ENCODE measurements around the gene HBS1L. TPM values are rescaled to one million over a fixed set of nuclear protein-coding genes. Genes with fewer than 3 reads are reported as not detected.

The HBS1L gene
- total and polyA plus RNA-seq, 10 of the 15 experiments (the other 5 are each of a cell fraction or from before 2014, with no cell fraction given) = 58.7 to 142 (median 78.8) TPM

DNA sequence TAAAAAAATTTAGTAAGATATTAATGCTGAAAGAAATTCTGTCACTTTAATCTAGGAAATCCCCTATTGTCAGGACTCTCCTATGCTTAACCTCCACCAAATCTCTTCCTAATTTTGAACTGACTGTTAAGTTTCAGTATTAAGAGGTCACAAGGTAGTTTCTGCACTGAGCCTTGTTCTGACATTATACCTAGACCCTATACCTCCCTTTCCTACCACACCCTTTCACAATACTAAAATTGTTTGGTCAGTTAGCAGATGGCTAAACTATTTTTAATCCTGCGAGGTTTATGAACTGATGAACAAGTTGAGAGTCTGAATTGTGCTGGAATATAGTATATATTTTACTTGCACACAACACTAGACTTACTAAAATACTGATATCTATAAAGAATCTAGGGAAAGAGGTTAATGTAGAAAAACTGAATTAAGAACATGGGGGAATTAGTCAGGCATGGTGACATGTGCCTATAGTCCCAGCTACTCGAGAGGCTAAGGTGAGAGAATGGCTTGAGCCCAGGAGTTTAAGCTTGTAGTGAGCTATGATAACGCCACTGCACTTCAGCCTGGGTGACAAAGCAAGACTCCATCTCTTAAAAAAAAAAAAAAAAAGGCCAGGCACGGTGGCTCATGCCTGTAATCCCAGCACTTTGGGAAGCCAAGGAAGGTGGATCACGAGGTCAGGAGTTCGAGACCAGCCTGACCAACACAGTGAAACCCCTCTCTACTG is 51.5 kb downstream of the HBS1L start:
- Histone ChIP-seq H3K9me3 (replicated peaks; ENCODE audit: control insufficient read depth, insufficient read depth, low read length) (no peaks in the 10 kb centered on the region; the same call in 2 of the 3 replicates), H3K79me2 (ENCODE audit: control insufficient read depth, insufficient read depth, low read length) (peaks cover 3% of the 10 kb centered on the region), H3K9ac (ENCODE audit: control insufficient read depth, insufficient read depth, low read length) (peak overlapping the region; percentile 29; the same call in 1 of the 2 replicates), H3K27me3 (replicated peaks in 1 of 2; ENCODE audit: control insufficient read depth in 2 of 2, insufficient read depth in 2 of 2, low read length in 1 of 2) (no peaks in the 10 kb centered on the region), H4K20me1 (ENCODE audit: control insufficient read depth, insufficient read depth) (no peaks in the 10 kb centered on the region), H3K4me1 (ENCODE audit: control insufficient read depth, insufficient read depth, low read length) (peaks cover 19% of the 10 kb centered on the region), H3K27ac (ENCODE audit: control insufficient read depth, insufficient read depth) (peak overlapping the region; percentile 88), H3K4me3 (no peak overlapping the region), H3K4me2 (ENCODE audit: control insufficient read depth, insufficient read depth) (peak overlapping the region; percentile 82), H2AFZ (ENCODE audit: control insufficient read depth, low read depth, low read length) (no peak overlapping the region), H3K36me3 (ENCODE audit: control insufficient read depth in 2 of 2, insufficient read depth in 2 of 2, low read length in 1 of 2) (no peaks in the 10 kb centered on the region; a peak in 1 of 4 replicates)
- CTCF ChIA-PET = interaction anchor here (0.6 to 3.7 kb wide), 33 partner anchors 10 to 421 kb away, joined by 3 to 28 read pairs (median 4); no protein-coding TSS in a partner anchor
- in situ Hi-C loops (cut with MboI) = loop anchor here (25.0 kb wide), 1 partner anchor 1284 kb away; the partner anchor contains the start of gene BCLAF1
- peak; percentile 69 for DNase-seq (ENCODE audit: low read depth, low spot score)
- FAIRE-seq = peak; percentile 90
- RAD21 ChIA-PET (ENCODE audit: unreplicated experiment) = interaction anchor here (0.6 to 3.6 kb wide), 23 partner anchors 19 to 425 kb away, joined by 3 to 36 read pairs (median 5); partner anchors contain the start of gene HBS1L
- POLR2A ChIA-PET = interaction anchor here (0.6 to 2.0 kb wide), 10 partner anchors 18 to 184 kb away, joined by 4 to 10 read pairs (median 6); partner anchors contain the start of gene HBS1L
- BruUV-seq (replicated peaks) = no TSS peak
- intact Hi-C loops (cut with micrococcal nuclease; ENCODE audit: unreplicated experiment) = loop anchor here (1.0 to 10.0 kb wide), 9 partner anchors 24 to 1048 kb away; partner anchors contain the start of gene TBPL1
- SMC1A ChIA-PET (ENCODE audit: uncharacterized antibody, unreplicated experiment) = interaction anchor here (0.6 to 5.0 kb wide), 26 partner anchors 9 to 421 kb away, joined by 3 to 45 read pairs (median 4); partner anchors contain the start of gene HBS1L
- ATAC-seq = peak; percentile 98
- 32% methylated on average over 5 of the region's 6 CpGs for WGBS (ENCODE audit: insufficient coverage, insufficient replicate concordance, low lambda C conversion rate, missing lambda C conversion rate)
- no peak for TF ChIP-seq NFXL1 (IDR thresholded peaks at IDR 0.05; ENCODE audit: borderline replicate concordance)
- TF ChIP-seq KLF5 (IDR thresholded peaks at IDR 0.05; ENCODE audit: partially characterized antibody) = no peak
- TF ChIP-seq IRF4 (IDR thresholded peaks at IDR 0.05; ENCODE audit: low read depth, low read length) = no peak
- TF ChIP-seq E2F4 (IDR thresholded peaks at IDR 0.05; ENCODE audit: low read depth, low read length) = no peak
- TF ChIP-seq IKZF2 (IDR thresholded peaks at IDR 0.05) = peak in 1 of 2 experiments; percentile 59; a peak in 2 of 4 replicates
- no peak for TF ChIP-seq E2F8 (IDR thresholded peaks at IDR 0.05; ENCODE audit: low read depth, partially characterized antibody)
- TF ChIP-seq ZSCAN29 (IDR thresholded peaks at IDR 0.05) = no peak
- no peak for TF ChIP-seq JUND (IDR thresholded peaks at IDR 0.05; ENCODE audit: low read depth, low read length)
- TF ChIP-seq SUPT20H (IDR thresholded peaks at IDR 0.05; ENCODE audit: borderline replicate concordance, control insufficient read depth, low read depth, low read length) = no peak
- no peak for TF ChIP-seq SRF (IDR thresholded peaks at IDR 0.05; ENCODE audit: low read depth in 2 of 2, low read length in 2 of 2)
- TF ChIP-seq PKNOX1 (IDR thresholded peaks at IDR 0.05) = no peak
- no peak for TF ChIP-seq HDAC2 (IDR thresholded peaks at IDR 0.05)
- TF ChIP-seq, protein P1, sequence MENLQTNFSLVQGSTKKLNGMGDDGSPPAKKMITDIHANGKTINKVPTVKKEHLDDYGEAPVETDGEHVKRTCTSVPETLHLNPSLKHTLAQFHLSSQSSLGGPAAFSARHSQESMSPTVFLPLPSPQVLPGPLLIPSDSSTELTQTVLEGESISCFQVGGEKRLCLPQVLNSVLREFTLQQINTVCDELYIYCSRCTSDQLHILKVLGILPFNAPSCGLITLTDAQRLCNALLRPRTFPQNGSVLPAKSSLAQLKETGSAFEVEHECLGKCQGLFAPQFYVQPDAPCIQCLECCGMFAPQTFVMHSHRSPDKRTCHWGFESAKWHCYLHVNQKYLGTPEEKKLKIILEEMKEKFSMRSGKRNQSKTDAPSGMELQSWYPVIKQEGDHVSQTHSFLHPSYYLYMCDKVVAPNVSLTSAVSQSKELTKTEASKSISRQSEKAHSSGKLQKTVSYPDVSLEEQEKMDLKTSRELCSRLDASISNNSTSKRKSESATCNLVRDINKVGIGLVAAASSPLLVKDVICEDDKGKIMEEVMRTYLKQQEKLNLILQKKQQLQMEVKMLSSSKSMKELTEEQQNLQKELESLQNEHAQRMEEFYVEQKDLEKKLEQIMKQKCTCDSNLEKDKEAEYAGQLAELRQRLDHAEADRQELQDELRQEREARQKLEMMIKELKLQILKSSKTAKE (IDR thresholded peaks at IDR 0.05; ENCODE audit: low read depth, poor library complexity, severe bottlenecking) = peak; percentile 60
- no peak for TF ChIP-seq ASH2L (IDR thresholded peaks at IDR 0.05; ENCODE audit: borderline replicate concordance, low read depth)
- TF ChIP-seq RUNX3 (IDR thresholded peaks at IDR 0.05; ENCODE audit: low read length) = peak; percentile 84
- no peak for TF ChIP-seq RAD51 (IDR thresholded peaks at IDR 0.05)

Data from GM12878 (cell line).